AG04450 (cell line): Measurements from ENCODE around the gene ING2. TPM values are rescaled to one million over a fixed set of nuclear protein-coding genes. Genes with fewer than 3 reads are reported as not detected.
"Not testable (repeated sequence)": the region's sequence is repeated elsewhere in the genome, so short reads cannot be mapped to it uniquely, and the experiment has no call there.

Experiments used
- CTCF ChIA-PET: fragments of 300-600, 350-600 bp; formaldehyde crosslinking; extraction: SDS; loops from one replicate; lab custom pipeline; 2022; ENCODE audit warnings: antibody characterized with exemption, inconsistent platforms; lab: Charles Lee
- POLR2A ChIA-PET: fragments of 350-600 bp; formaldehyde crosslinking; extraction: SDS; loops from one replicate; lab custom pipeline; 2021; ENCODE audit warnings: antibody characterized with exemption, inconsistent platforms; lab: Yijun Ruan, JAX
- DNase-seq: peaks from one replicate; pipeline ENCODE4 v3.0.0-alpha.2; 2011; ENCODE audit warnings: low read depth, low spot score
- H3K27ac ChIP-seq: one replicate; pipeline ENCODE4 v1.5.1; 2012; ENCODE audit warnings: low read depth, low read length, control low read depth
- H3K27me3 ChIP-seq: one replicate; pipeline ENCODE4 v1.6.0; 2012; ENCODE audit warnings: low read length; ENCODE audit not compliant: control insufficient read depth, insufficient read depth
- H3K4me3 ChIP-seq: 2 replicates; pipeline ENCODE4 v1.5.1; 2011; ENCODE audit warnings: mild to moderate bottlenecking, low read depth, low read length, control low read depth
- H3K9me3 ChIP-seq: 2 replicates; pipeline ENCODE4 v1.5.1; 2012; ENCODE audit warnings: low read length; ENCODE audit not compliant: control insufficient read depth, insufficient read depth
- polyA minus RNA-seq: library from RNA; depleted of rRNA, polyadenylated mRNA; stranded (reverse); fragments of >200 nt; gene quantifications from 2 replicates; pipeline ENCODE4 v1.2.3, GENCODE V29; 2011; rRNA and poly(A)+ RNA removed
- polyA plus RNA-seq: library from polyadenylated mRNA; depleted of rRNA; stranded (reverse); fragments of >200 nt; gene quantifications from 2 replicates; pipeline ENCODE4 v1.2.3, GENCODE V29; 2011; rRNA removed
- TF ChIP-seq, protein P1 (sequence below): IDR thresholded peaks from 2 replicates; pipeline ENCODE4 v1.5.1; 2011; ENCODE audit warnings: low read depth, low read length, control low read depth, inconsistent platforms

ING2 gene, protein sequence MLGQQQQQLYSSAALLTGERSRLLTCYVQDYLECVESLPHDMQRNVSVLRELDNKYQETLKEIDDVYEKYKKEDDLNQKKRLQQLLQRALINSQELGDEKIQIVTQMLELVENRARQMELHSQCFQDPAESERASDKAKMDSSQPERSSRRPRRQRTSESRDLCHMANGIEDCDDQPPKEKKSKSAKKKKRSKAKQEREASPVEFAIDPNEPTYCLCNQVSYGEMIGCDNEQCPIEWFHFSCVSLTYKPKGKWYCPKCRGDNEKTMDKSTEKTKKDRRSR
- polyA plus RNA-seq: 7.0 and 10.6 TPM in 2 replicates
- polyA minus RNA-seq: 1.4 and 2.7 TPM in 2 replicates

DNA sequence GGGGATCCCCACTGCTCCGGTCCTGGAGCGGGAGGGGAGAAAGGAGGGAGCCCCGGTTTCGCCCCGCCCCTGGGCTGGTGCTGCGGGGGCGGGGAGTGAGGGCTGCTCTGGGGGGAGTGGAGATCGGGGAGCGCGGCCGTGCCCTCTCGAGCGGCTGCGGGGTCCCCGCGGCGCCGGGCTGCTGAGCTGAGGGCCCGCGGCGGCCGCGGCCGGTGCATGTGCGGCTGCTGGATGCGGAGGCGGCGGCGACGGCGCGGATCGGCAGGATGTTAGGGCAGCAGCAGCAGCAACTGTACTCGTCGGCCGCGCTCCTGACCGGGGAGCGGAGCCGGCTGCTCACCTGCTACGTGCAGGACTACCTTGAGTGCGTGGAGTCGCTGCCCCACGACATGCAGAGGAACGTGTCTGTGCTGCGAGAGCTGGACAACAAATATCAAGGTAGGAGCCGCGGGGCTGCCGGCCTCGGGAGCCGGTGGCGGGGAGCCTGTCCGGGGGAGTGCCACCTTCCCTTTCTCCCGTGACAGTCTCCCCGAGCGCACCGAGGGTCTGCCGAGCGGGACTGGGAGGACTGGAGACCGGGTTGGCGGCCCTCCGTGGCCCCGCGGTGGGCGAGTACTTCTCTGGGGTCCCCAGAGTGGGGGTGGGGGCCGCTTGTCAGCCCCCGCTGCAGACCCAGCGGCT lies at the start of gene ING2:
TSS of gene ING2 (plus strand) at position 129 of the 681 bp plus-strand sequence. CDS start at position 267, 138 bp downstream.
- peak within 1 kb of the TSS; percentile 93 for H3K27ac ChIP-seq
- no peaks in the 10 kb centered on the region for H3K27me3 ChIP-seq
- DNase-seq: no peak
- CTCF ChIA-PET: interaction anchor here (1.0 to 1.2 kb wide), 2 partner anchors 96 to 98 kb away, joined by 4 to 8 read pairs; no protein-coding TSS in a partner anchor
- H3K4me3 ChIP-seq: peak within 1 kb of the TSS; percentile 92
- peaks cover 3% of the 10 kb centered on the region; the same call in 1 of the 2 replicates for H3K9me3 ChIP-seq
- TF ChIP-seq, protein P1, sequence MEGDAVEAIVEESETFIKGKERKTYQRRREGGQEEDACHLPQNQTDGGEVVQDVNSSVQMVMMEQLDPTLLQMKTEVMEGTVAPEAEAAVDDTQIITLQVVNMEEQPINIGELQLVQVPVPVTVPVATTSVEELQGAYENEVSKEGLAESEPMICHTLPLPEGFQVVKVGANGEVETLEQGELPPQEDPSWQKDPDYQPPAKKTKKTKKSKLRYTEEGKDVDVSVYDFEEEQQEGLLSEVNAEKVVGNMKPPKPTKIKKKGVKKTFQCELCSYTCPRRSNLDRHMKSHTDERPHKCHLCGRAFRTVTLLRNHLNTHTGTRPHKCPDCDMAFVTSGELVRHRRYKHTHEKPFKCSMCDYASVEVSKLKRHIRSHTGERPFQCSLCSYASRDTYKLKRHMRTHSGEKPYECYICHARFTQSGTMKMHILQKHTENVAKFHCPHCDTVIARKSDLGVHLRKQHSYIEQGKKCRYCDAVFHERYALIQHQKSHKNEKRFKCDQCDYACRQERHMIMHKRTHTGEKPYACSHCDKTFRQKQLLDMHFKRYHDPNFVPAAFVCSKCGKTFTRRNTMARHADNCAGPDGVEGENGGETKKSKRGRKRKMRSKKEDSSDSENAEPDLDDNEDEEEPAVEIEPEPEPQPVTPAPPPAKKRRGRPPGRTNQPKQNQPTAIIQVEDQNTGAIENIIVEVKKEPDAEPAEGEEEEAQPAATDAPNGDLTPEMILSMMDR: no peak
- POLR2A ChIA-PET: interaction anchor here (0.6 to 1.7 kb wide), 5 partner anchors 12 to 175 kb away, joined by 3 to 9 read pairs (median 3); partner anchors contain the start of genes CDKN2AIP and TRAPPC11

DNA sequence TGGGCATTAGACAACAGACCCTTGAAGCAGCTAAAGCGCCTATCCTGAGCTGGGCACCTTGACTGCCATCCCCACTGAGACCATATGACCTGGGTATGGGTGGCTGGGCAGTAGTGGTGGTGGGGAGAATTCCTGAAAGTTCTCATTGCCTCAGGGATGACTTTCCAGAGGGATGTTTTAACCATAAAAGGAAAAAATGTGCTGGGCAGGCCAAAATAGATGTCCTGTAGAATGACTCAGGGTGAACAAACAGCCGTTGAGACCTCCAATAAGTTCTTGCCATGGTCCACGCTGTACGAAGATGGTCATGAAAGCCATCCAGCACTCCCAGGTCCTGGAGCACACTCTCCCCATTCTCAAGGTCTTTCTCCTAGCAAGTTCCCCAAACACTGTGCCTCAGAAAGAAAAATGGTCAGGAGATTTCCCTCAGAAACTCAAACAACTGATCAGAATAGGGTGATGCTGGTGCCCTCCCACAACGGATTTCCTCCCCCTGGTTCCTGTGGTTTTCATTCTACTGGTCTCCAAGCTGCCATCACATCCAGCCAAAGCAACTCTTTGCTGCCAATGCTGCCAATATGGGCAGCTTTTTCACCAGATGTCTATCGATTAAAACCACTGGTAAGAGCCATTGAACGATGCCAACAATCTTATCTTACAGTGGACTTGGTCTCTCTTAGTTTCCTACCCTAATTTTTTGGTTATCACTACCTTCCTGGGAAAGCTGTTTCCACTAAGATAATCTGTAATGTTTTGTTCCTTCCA lies 49.2 kb upstream of the ING2 start:
- H3K9me3 ChIP-seq: no peaks in the 10 kb centered on the region
- ChIA-PET CTCF (interaction anchor here (1.1 kb wide), 1 partner anchor 16 kb away, joined by 3 read pairs; no protein-coding TSS in a partner anchor), POLR2A (no interaction called here)
- H3K27ac ChIP-seq: no peak overlapping the region
- no peaks in the 10 kb centered on the region for H3K27me3 ChIP-seq
- no peak overlapping the region for H3K4me3 ChIP-seq
- DNase-seq: no peak
- TF ChIP-seq, protein P1: no peak

DNA sequence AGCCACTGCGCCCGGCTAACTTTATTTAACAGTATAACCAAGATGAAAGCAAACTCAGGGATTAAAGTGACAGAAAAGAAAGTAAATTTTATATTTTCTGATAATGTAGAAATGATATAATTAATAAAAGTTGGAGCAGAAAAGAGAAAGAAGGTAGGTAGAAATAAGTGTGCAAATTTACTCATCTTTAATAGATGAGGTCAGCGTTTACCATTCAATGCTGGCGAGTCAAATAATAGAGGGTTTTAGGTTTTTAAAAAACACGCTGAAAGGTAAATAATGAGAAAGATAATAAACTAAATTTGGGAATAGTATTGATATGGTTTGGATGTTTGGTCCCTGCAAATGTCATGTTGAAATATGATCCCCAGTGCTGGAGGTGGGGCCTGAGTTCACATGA lies 46.9 kb upstream of the ING2 start:
- Histone ChIP-seq H3K4me3 (no peak overlapping the region), H3K27me3 (no peaks in the 10 kb centered on the region), H3K27ac (no peak overlapping the region), H3K9me3 (no peaks in the 10 kb centered on the region)
- ChIA-PET POLR2A (no interaction called here), CTCF (no interaction called here)
- TF ChIP-seq, protein P1: no peak
- no peak for DNase-seq

DNA sequence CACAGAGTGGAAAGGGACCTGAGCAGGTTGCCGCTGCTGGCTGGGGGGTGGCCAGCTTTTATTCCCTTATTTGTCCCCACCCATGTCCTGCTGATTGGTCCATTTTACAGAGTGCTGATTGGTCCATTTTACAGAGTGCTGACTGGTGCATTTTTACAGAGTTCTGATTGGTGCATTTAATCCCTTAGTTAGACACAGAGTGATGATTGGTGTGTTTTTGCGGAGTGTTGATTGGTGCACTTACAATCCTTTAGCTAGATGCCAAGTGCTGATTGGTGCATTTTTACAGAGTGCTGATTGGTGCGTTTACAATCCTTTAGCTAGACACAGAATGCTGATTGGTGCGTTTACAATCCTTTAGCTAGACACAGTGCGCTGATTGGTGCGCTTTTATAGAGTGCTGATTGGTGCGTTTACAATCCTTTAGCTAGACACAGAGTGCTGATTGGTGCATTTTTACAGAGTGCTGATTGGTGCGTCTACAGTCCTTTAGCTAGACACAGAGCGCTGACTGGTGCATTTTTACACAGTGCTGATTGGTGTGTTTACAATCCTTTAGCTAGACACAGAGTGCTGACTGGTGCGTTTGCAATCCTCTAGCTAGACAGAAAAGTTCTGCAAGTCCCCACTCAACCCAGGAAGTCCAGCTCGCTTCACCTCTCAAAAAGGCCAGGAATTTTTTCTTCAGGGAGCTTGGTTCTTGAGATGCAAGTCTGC lies 40.8 kb upstream of the ING2 start:
- POLR2A ChIA-PET: interaction anchor here (0.6 to 1.2 kb wide), 2 partner anchors 18 to 20 kb away, joined by 3 read pairs; no protein-coding TSS in a partner anchor
- CTCF ChIA-PET, H3K9me3 ChIP-seq, H3K27ac ChIP-seq, H3K4me3 ChIP-seq, DNase-seq, H3K27me3 ChIP-seq: not testable (repeated sequence)

DNA sequence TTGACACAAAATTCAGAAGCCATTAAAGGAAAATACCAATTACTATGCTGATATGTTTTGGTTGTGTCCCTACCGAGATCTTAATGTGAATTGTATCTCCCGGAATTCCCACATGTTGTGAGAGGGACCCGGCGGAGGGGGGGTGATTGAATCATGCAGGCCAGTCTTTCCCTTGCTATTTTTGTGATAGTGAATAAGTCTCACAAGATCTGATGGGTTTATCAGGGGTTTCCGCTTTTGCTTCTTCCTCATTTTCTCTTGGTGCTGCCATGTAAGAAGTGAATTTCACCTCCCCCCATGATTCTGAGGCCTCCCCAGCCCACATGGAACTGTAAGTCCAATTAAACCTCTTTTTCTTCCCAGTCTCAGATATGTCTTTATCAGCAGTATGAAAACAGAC lies 39.0 kb upstream of the ING2 start:
- DNase-seq, H3K9me3 ChIP-seq, CTCF ChIA-PET, POLR2A ChIA-PET, H3K4me3 ChIP-seq, H3K27ac ChIP-seq, H3K27me3 ChIP-seq: not testable (repeated sequence)
